Measurements from ENCODE around the gene RAB43.
"Not testable (repeated sequence)": the region's sequence is repeated elsewhere in the genome, so short reads cannot be mapped to it uniquely, and the experiment has no call there.

Gene RAB43

GRCh38 chr3:129121792-129122411 lies at the start of gene RAB43:
TSS of gene RAB43 (minus strand) at chr3:129121804. CDS start at chr3:129121489, 315 bp downstream.
- peak; percentile 70 for DNase-seq
- in situ Hi-C loops (cut with MboI; ENCODE audit: low pct_unique_long_range_greater_than_20kb, low sequenced_read_pairs) = no loop called here

GRCh38 chr3:129166579-129167332 lies 45.2 kb upstream of the RAB43 start:
- no peak for DNase-seq
- in situ Hi-C loops (cut with MboI; ENCODE audit: low pct_unique_long_range_greater_than_20kb, low sequenced_read_pairs) = no loop called here

GRCh38 chr3:129165594-129165993 lies 44.0 kb upstream of the RAB43 start:
- in situ Hi-C loops (cut with MboI; ENCODE audit: low pct_unique_long_range_greater_than_20kb, low sequenced_read_pairs) = not testable (repeated sequence)

GRCh38 chr3:129164500-129164899 lies 42.9 kb upstream of the RAB43 start:
- in situ Hi-C loops (cut with MboI; ENCODE audit: low pct_unique_long_range_greater_than_20kb, low sequenced_read_pairs) = no loop called here
- no peak for DNase-seq

More at GRCh38 chr3:129165594-129165993, 44.0 kb upstream of the RAB43 start:
- not testable (repeated sequence) for DNase-seq

- peak; percentile 47 for DNase-seq
- in situ Hi-C loops (cut with MboI; ENCODE audit: low pct_unique_long_range_greater_than_20kb, low sequenced_read_pairs) = no loop called here
These were observed 41.4 kb upstream of the RAB43 start for GRCh38 chr3:129162729-129163579.

- no peak for DNase-seq
- in situ Hi-C loops (cut with MboI; ENCODE audit: low pct_unique_long_range_greater_than_20kb, low sequenced_read_pairs) = no loop called here
These were observed 40.3 kb upstream of the RAB43 start for GRCh38 chr3:129161860-129162271.

- peak; percentile 98 for DNase-seq
- in situ Hi-C loops (cut with MboI; ENCODE audit: low pct_unique_long_range_greater_than_20kb, low sequenced_read_pairs) = no loop called here
These were observed 39.6 kb upstream of the RAB43 start, which contains the start of gene ISY1 for GRCh38 chr3:129160891-129161859. TSS of gene ISY1 (minus strand) at chr3:129161063. CDS start at chr3:129160975, 88 bp downstream.

- in situ Hi-C loops (cut with MboI; ENCODE audit: low pct_unique_long_range_greater_than_20kb, low sequenced_read_pairs) = no loop called here
- DNase-seq = no peak
These were observed 23.2 kb upstream of the RAB43 start for GRCh38 chr3:129144786-129145185.

- in situ Hi-C loops (cut with MboI; ENCODE audit: low pct_unique_long_range_greater_than_20kb, low sequenced_read_pairs); DNase-seq: not testable (repeated sequence)
These were observed 19.4 kb upstream of the RAB43 start for GRCh38 chr3:129141011-129141410.

GRCh38 chr3:129139911-129140310 lies 18.3 kb upstream of the RAB43 start:
- no peak for DNase-seq
- in situ Hi-C loops (cut with MboI; ENCODE audit: low pct_unique_long_range_greater_than_20kb, low sequenced_read_pairs) = no loop called here

- DNase-seq; in situ Hi-C loops (cut with MboI; ENCODE audit: low pct_unique_long_range_greater_than_20kb, low sequenced_read_pairs): not testable (repeated sequence)
These were observed 14.7 kb upstream of the RAB43 start for GRCh38 chr3:129136275-129136674.

GRCh38 chr3:129132097-129132866 lies 10.7 kb upstream of the RAB43 start:
- in situ Hi-C loops (cut with MboI; ENCODE audit: low pct_unique_long_range_greater_than_20kb, low sequenced_read_pairs) = no loop called here
- no peak for DNase-seq

- no peak for DNase-seq
These were observed 10.0 kb upstream of the RAB43 start for GRCh38 chr3:129131465-129132088.

GRCh38 chr3:129130291-129130813 lies 8.7 kb upstream of the RAB43 start:
- in situ Hi-C loops (cut with MboI; ENCODE audit: low pct_unique_long_range_greater_than_20kb, low sequenced_read_pairs) = no loop called here
- DNase-seq = no peak

More at GRCh38 chr3:129131465-129132088, 10.0 kb upstream of the RAB43 start:
- in situ Hi-C loops (cut with MboI; ENCODE audit: low pct_unique_long_range_greater_than_20kb, low sequenced_read_pairs) = no loop called here

- in situ Hi-C loops (cut with MboI; ENCODE audit: low pct_unique_long_range_greater_than_20kb, low sequenced_read_pairs) = no loop called here
These were observed 7.0 kb upstream of the RAB43 start for GRCh38 chr3:129128357-129129155.

GRCh38 chr3:129126726-129127280 lies 5.2 kb upstream of the RAB43 start:
- DNase-seq = no peak
- in situ Hi-C loops (cut with MboI; ENCODE audit: low pct_unique_long_range_greater_than_20kb, low sequenced_read_pairs) = no loop called here

More at GRCh38 chr3:129128357-129129155, 7.0 kb upstream of the RAB43 start:
- DNase-seq = no peak

Data from KBM-7 (cell line).